Limb (tissue), 2 donors: ENCODE data around the gene PLB1.

ENCODE experiments used
- DNase-seq, 2 donors: peaks; one replicate each; pipeline ENCODE4 v3.0.0-alpha.2; 2016; ENCODE audit errors: extremely low spot score in 2 of 2

PLB1 gene

GRCh38 chr2:28623582-28624405 is 127.9 kb downstream of the PLB1 start:
- no peak for DNase-seq

- DNase-seq = no peak
These were observed 128.6 kb downstream of the PLB1 start for GRCh38 chr2:28624436-28624792.

- peak; percentile 53 to 80 for DNase-seq
These were observed 129.2 kb downstream of the PLB1 start for GRCh38 chr2:28624793-28625701.

GRCh38 chr2:28626376-28626775 is 130.5 kb downstream of the PLB1 start:
- DNase-seq = no peak

GRCh38 chr2:28626891-28627421 is 131.1 kb downstream of the PLB1 start:
- DNase-seq = no peak

- no peak for DNase-seq
These were observed 132.0 kb downstream of the PLB1 start for GRCh38 chr2:28627722-28628480.

- no peak for DNase-seq
These were observed 132.6 kb downstream of the PLB1 start for GRCh38 chr2:28628506-28628905.

- DNase-seq = no peak
These were observed 133.1 kb downstream of the PLB1 start for GRCh38 chr2:28628987-28629386.

GRCh38 chr2:28629910-28630309 is 134.1 kb downstream of the PLB1 start:
- DNase-seq = no peak

- no peak for DNase-seq
These were observed 134.5 kb downstream of the PLB1 start for GRCh38 chr2:28630341-28630740.

GRCh38 chr2:28631514-28632206 is 135.8 kb downstream of the PLB1 start:
- DNase-seq = no peak

GRCh38 chr2:28632791-28633190 is 136.9 kb downstream of the PLB1 start:
- DNase-seq = no peak

- DNase-seq = no peak
These were observed 137.3 kb downstream of the PLB1 start for GRCh38 chr2:28633204-28633603.

- no peak for DNase-seq
These were observed 137.9 kb downstream of the PLB1 start for GRCh38 chr2:28633746-28634145.

- no peak for DNase-seq
These were observed 139.3 kb downstream of the PLB1 start for GRCh38 chr2:28635191-28635611.

GRCh38 chr2:28636491-28636890 is 140.6 kb downstream of the PLB1 start:
- no peak for DNase-seq

- no peak for DNase-seq
These were observed 141.5 kb downstream of the PLB1 start for GRCh38 chr2:28637066-28638047.

- DNase-seq = no peak
These were observed 142.2 kb downstream of the PLB1 start for GRCh38 chr2:28638102-28638501.

GRCh38 chr2:28639092-28639691 is 143.3 kb downstream of the PLB1 start:
- DNase-seq = no peak
